Activated T-cell treated with anti-CD3 and anti-CD28 coated beads, Interleukin-2, amount 50 U/mL, for 48 hours (primary cell): ENCODE measurements around the gene LARP6.
"Not testable (repeated sequence)": the region's sequence is repeated elsewhere in the genome, so short reads cannot be mapped to it uniquely, and the experiment has no call there.

Experiments
- DNase-seq, 2 experiments: peaks; one replicate each; pipeline ENCODE4 v3.0.0-alpha.2; 2020

The LARP6 gene

DNA sequence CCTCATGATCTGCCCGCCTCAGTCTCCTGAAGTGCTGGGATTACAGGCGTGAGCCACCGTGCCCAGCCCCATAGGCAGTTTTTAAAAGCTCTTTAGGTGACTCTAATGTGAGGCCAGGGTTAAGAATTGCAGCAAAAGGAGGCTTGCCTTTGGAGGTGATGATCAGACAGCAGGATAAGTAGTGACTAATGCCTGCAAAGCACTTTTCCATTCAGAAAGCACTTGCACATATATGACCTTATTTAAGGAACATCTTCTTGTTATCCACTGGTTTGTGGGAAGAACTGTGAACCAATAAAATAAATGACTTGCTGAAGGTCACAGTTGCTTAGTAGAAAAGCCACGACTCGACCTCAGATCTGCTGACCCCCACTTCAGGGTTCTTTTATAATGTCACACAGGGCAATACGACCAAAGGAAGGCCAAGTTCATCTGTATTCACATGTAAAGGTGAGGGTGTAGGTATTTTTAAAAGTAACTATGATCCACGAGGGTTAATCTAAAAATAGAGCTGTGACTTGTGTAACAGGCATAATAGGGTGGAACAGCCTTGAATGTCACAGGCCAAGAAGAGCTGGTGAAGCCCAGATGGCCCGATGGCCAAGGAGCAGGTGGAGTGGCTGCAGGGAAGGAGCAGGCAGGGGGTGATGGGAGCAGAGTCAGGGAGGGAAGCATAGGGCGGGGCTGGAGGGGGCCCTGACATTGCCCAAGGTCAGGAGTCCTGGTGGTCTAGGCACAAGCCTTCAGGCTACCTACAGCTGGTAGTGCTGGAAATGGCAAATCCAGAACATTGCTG lies 24.4 kb downstream of the LARP6 start:
- DNase-seq, result no peak

DNA sequence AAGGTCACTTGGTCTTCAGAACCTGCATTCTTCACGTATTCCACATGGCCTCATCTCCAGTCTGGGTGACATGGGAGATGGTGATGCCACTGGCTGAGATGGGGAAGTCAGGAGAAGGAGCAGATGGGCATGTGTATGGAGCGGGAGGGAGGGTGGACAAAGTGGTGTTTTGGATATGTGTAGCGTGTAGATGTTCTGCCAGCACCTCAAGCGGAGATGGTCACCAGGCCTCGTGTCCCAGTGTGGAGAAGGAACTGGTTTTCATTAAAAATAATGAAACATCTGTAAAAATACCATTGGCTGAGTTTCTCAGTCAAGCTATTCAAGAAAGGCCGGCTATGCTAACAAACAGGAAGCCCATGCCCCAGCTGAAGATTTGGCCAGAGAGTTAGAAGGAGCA lies 26.2 kb downstream of the LARP6 start:
- DNase-seq, result no peak

DNA sequence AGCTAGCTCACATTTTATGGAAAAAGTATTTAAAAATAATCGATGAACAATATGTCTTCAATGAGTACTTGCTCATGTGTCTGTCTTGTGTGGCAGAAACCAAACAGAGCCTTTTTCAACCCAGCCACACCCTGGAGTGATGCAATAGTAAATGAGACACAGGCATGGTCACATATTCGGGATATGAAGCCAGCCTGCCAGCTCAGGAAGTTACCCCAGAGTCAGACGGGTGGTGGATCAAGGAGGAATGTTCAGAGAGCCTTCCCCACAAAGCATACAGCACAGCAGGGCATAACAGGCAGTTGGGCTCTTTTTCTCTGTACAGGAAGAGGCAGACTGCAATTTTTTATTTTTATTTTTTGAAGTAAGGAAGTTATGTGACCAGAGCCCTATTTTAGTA lies 27.3 kb downstream of the LARP6 start:
- DNase-seq, result no peak

DNA sequence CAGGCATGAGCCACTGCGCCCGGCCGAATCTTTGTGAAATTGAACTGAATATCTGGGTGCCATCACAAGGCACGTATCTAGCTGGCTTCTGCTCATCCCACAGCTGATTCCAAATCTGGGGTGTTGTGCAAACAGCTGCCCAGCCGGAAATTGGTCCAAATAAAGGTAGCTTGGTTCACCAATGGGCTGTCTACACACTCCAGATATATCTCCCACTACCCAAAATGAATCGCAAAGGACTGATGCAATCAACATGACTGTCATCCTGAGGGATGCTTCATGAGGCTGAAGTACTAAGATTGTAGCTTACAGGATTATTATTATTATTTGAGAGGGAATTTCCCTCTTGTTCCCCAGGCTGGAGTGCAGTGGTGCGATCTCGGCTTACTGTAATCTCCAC lies 28.1 kb downstream of the LARP6 start:
- DNase-seq, result no peak

DNA sequence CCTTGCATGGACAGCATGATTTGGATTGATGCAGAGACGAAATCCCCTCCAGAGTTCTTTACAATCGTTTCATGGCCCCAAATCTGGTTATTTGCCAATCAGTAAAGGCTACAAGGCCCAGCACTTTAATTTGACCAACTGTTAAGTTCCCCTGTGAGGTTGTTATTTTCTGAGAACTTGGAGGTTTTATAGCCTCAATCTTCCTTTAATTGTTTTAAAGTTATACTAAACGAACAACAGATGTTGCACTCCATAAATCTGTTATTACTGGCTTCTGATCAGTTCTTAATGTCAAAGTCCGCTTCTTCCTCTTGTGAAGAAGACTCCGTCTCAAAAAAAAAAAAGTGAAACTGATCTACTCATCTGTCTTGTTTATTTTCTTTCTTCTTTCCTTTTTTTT lies 30.8 kb downstream of the LARP6 start:
- no peak for DNase-seq

DNA sequence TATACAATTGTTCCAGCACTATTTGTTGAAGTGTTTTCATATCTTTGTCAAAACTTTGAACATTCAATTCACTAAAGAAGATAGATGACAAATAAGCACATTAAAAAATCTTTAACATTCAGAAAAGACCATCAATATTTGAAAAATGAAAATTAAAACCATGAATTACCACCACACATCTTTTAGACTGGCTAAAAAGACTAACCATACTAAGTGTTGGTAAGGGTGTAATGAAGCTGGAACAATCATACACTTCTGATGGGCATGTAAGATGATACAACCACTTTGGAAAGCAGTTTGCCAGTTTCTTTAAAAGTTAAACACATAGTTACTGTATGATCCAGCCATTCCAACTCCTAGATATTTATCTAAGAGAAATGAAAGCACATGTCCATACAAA lies 33.7 kb downstream of the LARP6 start:
- DNase-seq, result no peak

DNA sequence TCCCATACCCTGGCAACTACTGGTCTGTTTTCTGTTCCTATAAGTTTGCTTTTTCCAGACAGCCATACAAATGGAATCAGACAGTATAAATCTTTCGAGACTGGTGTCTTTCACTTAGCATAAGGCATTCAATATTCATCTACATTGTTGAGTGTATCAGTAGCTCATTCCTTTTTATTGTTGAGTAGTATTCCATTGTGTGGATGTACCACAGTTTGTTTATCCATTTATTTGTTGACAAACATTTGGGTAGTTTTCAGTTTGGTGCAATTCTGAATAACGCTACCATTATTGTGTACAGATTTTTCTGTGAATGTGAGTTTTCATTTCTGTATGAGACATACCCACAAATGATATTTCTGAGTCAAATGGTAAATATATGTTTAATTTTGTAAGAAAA lies 35.4 kb downstream of the LARP6 start:
- no peak for DNase-seq

DNA sequence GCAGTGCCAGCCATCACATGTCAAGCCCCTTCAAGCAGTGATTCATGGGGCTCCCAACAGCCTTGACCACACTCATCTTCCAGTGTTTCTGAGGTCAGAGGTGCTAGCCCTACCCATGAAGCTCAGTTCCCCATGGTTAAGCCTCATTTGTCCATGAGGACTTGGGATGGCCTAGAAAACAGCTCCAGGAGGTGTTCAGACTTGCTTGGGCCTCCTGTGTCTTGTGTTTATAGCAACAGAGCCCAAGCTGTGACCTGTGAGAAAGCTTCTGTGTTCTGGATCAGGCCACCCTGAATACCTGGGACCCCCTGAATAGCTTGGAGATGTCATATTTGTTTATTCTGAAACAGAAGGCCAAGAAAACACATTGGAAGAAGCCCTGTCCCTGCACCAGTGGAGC lies 36.7 kb downstream of the LARP6 start:
- no peak for DNase-seq

DNA sequence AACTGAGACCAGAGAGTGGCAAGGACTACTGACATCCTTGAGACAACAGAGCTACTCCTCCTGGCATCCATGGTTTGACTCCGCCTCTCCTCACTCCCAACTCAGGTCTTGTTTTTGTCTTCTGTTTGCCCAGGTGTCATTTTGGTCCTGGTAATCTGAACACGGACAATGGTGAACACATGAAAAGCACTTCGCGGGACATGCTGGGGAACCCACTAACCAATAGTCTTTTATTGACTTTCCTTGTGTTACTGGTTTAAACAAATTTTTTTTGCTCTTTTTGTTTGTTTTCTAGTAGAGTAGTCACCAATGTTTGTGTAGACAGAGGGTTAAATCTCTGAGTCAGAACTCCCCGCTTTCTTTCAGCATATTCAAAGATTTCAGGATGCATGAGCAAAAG lies 38.4 kb downstream of the LARP6 start:
- no peak for DNase-seq

DNA sequence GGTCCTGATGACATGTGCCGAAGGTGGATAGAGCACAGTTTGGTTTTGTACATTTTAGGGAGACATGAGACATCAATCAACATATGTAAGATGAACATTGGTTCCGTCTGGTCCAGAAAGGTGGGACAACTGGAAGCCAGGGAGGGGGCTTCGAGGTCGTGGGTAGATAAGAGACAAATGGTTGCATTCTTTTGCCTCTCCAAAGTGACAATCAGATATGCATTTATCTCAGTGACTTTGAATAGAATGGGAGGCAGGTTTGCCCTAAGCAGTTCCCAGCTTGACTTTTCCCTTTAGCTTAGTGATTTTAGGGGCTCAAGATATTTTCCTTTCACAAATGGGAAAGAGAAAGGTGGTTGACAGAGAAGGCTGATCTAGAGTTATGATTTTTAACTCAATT lies 38.9 kb downstream of the LARP6 start:
- not testable (repeated sequence) for DNase-seq

DNA sequence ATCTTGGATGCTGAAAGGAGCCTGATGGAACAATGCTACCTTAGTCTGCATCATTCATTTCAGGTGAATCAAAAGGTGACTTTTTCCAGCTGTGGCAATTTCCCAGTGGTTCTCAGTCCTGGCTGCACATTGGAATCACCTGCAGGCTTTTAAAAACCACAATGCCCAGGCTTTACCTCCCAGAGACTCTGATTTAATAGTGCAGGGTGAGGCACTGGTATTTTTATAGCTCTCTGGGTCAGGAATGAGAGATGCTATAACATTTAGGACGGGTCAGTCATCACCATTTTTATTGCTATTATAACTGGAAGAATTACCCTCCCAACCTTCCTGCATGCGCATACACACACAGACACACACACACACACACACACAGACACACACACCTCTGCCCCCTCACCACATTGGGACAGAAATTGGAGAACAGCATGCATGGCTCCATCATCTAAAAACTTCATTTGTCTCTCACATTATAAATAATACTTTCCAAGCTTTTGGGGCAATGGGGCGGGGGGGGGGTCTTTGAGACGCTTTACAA lies 41.1 kb downstream of the LARP6 start:
- DNase-seq, result no peak

DNA sequence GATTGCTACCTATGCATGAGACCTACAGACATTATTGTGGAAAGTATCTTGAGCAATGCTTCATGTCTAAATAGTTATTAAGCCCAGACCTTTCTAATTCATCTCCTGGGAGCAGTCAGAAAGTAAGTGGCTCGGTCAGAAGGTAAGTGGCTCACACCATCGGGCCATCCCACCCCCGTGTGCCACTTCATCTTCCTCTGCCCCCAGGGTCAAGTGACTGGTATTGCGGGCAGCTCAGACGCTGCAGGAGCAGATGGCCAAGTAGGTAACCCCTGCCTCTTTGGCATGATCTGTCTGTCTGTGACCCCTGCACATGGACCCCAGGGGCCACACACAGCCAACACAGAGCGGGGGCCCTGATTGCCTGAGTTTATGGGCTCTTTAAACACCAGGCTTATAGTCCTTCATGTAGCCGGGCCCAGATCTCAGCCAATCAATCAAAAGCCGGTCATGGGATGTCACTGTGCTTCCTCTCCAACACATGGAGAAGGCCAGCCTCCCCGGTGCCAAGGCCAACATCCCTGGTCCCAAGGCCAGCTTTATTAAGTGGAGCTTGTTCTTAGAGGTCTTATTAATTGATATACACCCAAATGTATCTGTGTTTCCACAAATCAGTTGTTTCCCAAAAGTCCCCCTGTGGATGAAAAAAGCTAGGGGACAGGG lies 42.9 kb downstream of the LARP6 start:
- no peak for DNase-seq

DNA sequence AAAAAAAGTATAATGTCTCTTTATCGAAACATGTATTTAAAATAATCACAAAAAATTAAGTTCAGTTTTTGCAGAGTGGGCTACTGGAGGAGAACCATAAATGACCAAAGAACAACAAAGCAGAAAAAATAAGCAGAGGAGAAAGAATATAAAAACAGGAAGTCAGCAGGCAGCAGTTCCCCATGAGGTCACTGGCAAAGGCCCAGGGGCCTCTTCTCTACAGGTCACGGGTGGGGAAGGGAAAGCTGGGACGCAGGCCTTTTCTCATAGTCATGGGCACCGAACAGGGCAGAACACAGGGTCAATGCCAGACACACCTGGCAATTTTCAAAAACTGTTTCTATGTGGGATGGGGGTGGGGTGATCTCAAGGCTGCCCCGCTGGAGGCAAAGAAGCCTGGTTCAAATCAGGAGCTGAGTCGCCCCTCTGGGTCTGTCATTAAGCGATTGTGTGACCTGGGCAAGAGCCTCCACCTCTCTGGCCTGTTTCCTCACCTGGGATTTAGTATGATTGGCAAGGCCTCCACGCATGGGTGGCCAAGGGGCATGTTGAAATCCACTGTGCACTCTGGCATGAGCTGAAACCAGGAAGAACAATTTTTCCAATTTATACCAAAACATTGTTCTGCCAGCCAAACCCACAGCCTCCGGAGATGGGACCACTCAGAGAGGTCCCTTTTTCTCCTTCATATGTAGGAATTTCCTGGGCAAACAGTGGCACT lies 46.8 kb downstream of the LARP6 start:
- DNase-seq, result no peak

DNA sequence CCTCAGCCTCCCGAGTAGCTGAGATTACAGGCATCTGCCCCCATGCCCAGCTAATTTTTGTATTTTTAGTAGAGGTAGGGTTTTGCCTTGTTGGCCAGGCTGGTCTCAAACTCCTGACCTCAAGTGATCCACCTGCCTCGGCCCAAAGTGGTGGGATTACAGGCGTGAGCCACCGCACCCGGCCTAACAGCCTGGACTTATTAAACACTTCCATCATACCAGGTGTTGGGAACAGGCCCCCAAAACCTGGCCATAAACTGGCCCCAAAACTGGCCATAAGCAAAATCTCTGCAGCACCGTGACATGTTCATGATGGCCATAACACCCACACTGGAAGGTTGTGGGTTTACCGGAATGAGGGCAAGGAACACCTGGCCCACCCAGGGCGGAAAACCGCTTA lies 49.6 kb downstream of the LARP6 start:
- not testable (repeated sequence) for DNase-seq

DNA sequence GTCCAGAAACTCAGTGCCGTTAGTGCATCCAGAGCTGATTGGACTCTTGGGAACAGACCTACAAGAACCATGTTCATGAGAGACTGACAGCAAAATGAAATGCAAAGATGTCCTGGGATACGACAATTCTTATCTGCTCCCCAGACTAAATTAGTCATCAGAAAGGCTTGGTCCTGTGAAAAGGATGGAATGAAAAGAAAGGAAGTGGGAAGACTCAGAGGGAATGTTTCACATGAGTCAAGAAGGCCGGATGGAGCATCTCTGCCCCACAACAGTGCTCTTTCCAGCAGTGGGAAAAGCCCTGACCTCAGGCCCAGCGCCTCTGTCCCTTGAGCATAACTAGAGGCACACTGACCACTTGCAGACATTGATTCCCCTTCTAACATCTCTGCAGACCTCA lies 51.3 kb downstream of the LARP6 start:
- DNase-seq, result no peak

DNA sequence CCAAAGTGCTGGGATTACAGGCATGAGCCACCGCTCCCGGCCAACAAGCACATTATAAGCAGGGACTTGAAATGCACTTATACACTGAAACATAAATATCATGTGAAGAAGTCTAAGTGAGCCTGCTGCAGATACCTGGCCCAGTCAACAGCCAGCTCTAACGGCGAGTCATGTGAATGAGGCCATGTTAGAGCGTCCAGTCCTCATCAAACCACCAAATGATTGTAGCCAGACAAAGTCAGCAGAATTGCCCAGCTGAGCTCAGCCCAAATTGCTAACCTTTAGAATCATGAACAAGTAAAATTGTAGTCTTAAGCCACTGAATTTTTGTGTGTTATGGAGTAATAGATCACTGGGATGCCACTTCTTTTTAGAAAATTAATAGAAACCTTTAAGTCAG lies 52.8 kb downstream of the LARP6 start:
- no peak for DNase-seq

DNA sequence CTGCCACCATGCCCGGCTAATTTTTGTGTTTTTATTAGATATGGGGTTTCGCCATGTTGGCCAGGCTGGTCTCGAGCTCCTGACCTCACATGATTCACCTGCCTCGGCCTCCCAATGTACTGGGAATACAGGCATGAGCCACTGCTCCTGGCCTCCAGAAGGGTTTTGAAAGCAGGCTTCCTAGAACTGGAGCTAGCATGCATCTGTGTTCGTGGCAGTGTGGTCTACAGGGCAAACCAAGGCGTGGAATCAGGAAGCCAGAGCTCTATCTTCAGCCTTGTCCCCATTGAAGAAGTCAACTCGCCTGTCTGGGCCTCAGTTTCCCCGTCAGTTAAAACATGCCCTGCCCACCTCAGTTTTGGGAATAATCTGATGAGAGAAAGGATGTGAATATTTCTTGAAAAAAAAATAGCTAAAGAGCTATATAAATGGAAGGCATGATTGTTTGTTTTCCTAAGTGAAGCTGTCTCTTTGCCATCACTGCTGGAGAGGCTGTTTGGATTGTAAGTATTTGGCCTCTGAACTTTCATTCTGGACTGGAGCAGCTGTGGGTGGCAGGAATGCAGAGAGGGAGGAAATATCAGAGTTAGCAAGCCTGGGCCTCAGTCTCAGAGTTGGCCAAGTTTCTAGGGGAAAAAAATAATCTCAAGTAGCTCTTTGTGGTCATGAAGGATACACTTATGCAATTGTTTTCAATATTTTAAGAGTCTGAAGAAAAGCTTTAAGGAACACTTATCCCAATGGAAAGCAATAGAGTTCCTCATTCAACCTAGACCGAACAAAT lies 54.1 kb downstream of the LARP6 start:
- no peak for DNase-seq

DNA sequence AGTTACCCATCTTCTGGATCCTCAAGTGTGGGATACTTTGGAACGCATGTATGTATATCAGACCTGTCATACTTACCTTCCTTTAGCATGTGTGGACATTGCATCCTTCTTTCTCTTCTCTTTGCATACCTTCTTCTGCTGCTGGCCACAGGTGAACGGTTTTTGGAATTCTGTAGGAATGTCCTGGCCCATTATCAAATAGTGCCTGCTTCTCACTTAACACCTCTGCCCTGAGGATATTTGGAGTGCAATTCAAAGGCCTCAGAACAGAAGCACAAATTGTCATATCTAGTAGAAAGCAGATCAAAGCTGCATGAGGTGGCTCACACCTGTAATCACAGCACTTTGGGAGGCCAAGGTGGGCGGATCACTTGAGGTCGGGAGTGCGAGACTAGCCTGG lies 56.5 kb downstream of the LARP6 start:
- no peak for DNase-seq

DNA sequence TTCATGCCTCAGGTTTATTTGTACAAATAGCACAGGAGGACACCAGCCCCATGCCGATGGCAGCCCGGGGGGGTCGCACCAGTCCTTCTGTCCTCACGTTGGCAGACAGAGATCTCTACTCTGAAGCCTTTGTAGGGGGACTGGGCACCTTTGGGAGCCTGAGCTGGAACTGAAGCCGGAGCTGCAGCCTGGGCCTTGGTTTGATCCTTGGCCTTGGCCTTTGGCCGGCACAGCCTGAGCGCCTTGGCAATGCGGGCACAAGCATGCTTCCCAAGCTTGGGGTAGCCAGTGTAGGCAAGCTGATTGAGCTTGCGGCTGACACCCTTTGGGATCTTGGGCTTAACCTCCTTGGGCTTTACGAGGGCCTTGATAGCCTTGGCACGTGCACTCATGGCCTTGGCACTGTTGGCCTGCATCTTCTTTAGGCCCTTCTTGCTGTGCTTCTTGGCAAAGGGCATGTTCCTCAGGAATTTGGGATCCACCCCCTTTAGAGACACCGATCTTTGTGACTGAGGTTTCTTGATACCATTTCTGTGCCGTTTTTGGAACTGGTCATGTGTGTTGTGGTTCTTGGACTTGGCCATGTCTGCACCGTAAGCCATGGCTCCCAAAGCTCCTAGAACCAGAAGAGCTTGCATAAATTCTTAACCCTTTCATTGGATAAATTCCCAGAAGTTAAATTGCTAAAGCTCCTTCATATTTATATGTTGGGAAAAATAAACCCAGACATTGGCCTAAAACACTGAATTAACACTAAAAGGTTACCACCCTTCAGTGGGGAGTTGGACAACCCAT lies 57.2 kb downstream of the LARP6 start:
- DNase-seq, result no peak

DNA sequence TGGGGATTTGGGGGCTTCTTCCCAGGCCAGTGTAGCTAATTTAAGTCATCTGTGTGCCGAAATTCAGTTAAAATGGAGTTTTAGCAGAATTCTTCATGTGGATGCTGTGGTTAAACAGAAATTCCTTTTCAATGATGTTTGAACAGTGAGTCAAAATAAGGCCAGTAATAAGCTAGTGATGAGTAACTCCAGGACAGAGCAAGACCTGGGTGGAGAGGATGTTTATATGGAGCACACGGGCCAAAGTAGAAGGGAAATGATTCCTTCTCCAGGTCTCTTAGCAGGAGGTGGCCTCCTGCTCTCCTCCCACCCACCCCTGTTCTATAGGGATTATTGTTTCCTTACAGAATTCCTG lies 58.7 kb downstream of the LARP6 start:
- no peak for DNase-seq

DNA sequence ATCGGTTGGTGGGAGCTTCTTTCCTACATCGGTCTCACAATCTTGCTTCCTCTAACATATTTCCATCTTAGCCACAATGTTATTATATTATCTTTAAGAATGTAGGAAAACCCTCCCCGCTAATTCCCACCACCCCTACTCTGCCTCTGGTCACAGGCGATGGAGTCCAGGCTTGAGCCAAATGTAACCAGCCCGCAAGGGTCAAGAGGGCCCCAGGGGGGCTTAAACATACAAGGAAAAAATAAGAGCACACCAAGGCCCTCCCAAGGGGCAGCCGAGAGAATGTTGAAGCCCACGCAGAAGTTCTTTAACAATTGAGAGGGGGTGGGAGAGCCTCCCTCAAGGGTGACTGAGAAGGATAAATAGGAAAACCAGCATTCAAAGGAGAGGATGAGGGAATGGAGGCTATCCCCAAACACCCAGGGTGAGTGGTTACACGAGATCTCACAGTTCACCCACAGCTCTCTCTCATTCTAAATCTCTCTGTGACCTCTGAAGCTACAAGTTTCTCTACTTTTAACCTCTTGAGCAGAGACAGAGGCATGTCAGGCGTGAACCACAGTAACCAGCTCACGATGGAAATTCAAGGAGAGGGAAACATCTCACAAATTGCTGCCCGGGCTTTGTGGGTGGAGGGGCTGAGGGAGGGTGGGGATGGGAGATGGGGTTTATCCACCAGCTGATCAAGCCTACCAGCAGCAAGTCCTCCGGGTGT lies 59.2 kb downstream of the LARP6 start:
- no peak for DNase-seq

DNA sequence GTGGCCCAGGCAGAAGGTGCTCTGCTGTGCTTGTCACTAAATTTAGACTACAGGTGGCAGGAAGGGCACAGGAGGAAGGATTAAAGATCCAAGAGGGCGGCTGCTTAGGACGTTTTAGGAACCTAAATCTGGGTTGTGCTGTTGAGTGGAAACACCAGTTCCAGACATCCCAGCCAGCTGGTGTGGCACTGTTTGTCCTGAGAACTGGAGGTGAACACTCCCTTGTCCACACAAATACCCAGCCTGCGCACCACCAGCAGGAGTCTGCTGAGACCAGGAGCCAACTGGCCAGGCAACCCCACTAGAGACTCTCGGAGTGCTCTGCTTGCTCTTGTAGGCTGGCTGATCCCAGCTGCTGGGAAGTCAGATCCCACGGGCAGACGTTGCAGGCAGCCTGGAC lies 60.3 kb downstream of the LARP6 start:
- DNase-seq, result no peak
